Right lobe of liver (tissue), 6 donors: ENCODE data around the gene CCK. TPM values are rescaled to one million over a fixed set of nuclear protein-coding genes. Genes with fewer than 3 reads are reported as not detected.

Experiments
- ATAC-seq, 4 donors: fragments of 200-7000 bp; cut with Tn5 transposase; one replicate each; pipeline ENCODE4 v1.9.1; 2020; ENCODE audit warnings: mild to moderate bottlenecking in 4 of 4, moderate library complexity in 4 of 4
- DNase-seq, 3 donors: peaks; one replicate each; pipeline ENCODE4 v3.0.0-alpha.2; 2020
- H3K27ac ChIP-seq, 3 donors: fragments of 200-600 bp; one replicate each; pipeline ENCODE4 v1.8.0; 2022
- H3K27me3 ChIP-seq, 2 donors: fragments of 200-600 bp; one replicate each; pipeline ENCODE4 v1.8.0; 2022
- H3K36me3 ChIP-seq, 4 donors: fragments of 200-600 bp; sonication (generic) in 1 of 4; one replicate each; pipeline versions ENCODE4 v1.5.1 to v1.8.0; 2017 to 2022; ENCODE audit warnings: control low read depth in 1 of 4
- H3K4me1 ChIP-seq, 4 donors: fragments of 200-600 bp; sonication (generic) in 1 of 4; one replicate each; pipeline versions ENCODE4 v1.5.1 to v1.8.0; 2017 to 2022; ENCODE audit warnings: control low read depth in 1 of 4
- H3K4me3 ChIP-seq, 3 donors: fragments of 200-600 bp; one replicate each; pipeline ENCODE4 v1.8.0; 2022
- H3K9me3 ChIP-seq, 4 donors: fragments of 200-600 bp; sonication (generic) in 1 of 4; one replicate each; pipeline versions ENCODE4 v1.5.1 to v1.8.0; 2017 to 2022; ENCODE audit warnings: control low read depth in 1 of 4
- CTCF ChIP-seq, 4 donors: fragments of 200-600 bp in 3 of 4; fragments of 450-650 bp in 1 of 4; IDR thresholded peaks; one replicate each; pipeline versions ENCODE4 v1.5.1 to v1.8.0; 2016 to 2022; ENCODE audit warnings: antibody characterized with exemption in 4 of 4, mild to moderate bottlenecking in 2 of 4
- POLR2A ChIP-seq: fragments of 450-650 bp; IDR thresholded peaks from one replicate; pipeline ENCODE4 v1.6.1; 2017; ENCODE audit warnings: antibody characterized with exemption, mild to moderate bottlenecking
- WGBS: methylation state at CpG from one replicate; pipeline ENCODE4 v1.1.6; 2018; ENCODE audit warnings: low coverage, low lambda C conversion rate; ENCODE audit not compliant: insufficient coverage; ENCODE audit errors: missing lambda C conversion rate; 5-methylcytosine and 5-hydroxymethylcytosine counted together
- intact Hi-C, 2 donors: fragments of 100-400 bp; cut with DNase I; formaldehyde crosslinking; loops; one replicate each; pipeline versions ENCODE4 v1.11.2 to v1.14.1; 2022
- total RNA-seq, 6 experiments: library from RNA; depleted of rRNA in 2 of 6; stranded (reverse); fragments of >200 nt in 2 of 6; fragmentation: NEBNext Ultra II Directional in 3 of 6; extraction: Animal tissue kit (Norgen Biotek cat#: 25700) in 3 of 6; gene quantifications; one replicate each; pipeline versions ENCODE4 v1.1.0 to v1.2.4, GENCODE V29; 2016 to 2023
- donor health status: DM: no; HTN: yes; CAD: no.
- donor health status: DM: no; HTN: no; CAD: no.
- donor health status: DM: no; HTN: no; CAD: no.
- donor health status: DM: no; HTN: yes; CAD: no.
- donor health status: DM: no; HTN: yes; CAD: no.

Gene CCK
- total RNA-seq, 6 experiments from 2014 or later = not detected

GRCh38 chr3:42262525-42262924 lies 3.5 kb downstream of the CCK start:
- Histone ChIP-seq H3K4me1 (no peaks in the 10 kb centered on the region), H3K4me3 (no peak overlapping the region), H3K27ac (no peak overlapping the region), H3K27me3 (peaks cover 12 to 15% of the 10 kb centered on the region in 2 donors), H3K9me3 (no peaks in the 10 kb centered on the region), H3K36me3 (no peaks in the 10 kb centered on the region)
- DNase-seq (no peak), ATAC-seq (no peak)
- TF ChIP-seq CTCF (IDR thresholded peaks at IDR 0.05) (no peak), POLR2A (no peak)
- WGBS = 17% methylated on average over 1 of the region's 2 CpGs
- intact Hi-C loops = loop anchor here in 1 of 2 donors (10.0 kb wide), 1 partner anchor 172 kb away; no protein-coding TSS in a partner anchor

GRCh38 chr3:42257007-42257406 lies 9.0 kb downstream of the CCK start:
- TF ChIP-seq POLR2A (no peak), CTCF (IDR thresholded peaks at IDR 0.05) (no peak)
- intact Hi-C loops = no loop called here

GRCh38 chr3:42256135-42256819 lies 9.7 kb downstream of the CCK start:
- WGBS = 88% methylated on average over 1 of the region's 1 CpG
- intact Hi-C loops = no loop called here

More at GRCh38 chr3:42257007-42257406, 9.0 kb downstream of the CCK start:
- 58% methylated on average over 2 of the region's 7 CpGs for WGBS
- DNase-seq (no peak), ATAC-seq (no peak)
- no peak overlapping the region for H3K27ac ChIP-seq
- H3K4me3 ChIP-seq = no peak overlapping the region
- no peaks in the 10 kb centered on the region for H3K9me3 ChIP-seq
- no peaks in the 10 kb centered on the region for H3K27me3 ChIP-seq
- H3K4me1 ChIP-seq = no peaks in the 10 kb centered on the region
- no peaks in the 10 kb centered on the region for H3K36me3 ChIP-seq

GRCh38 chr3:42254566-42254965 lies 11.4 kb downstream of the CCK start:
- Histone ChIP-seq H3K9me3 (no peaks in the 10 kb centered on the region), H3K36me3 (no peaks in the 10 kb centered on the region), H3K4me3 (no peak overlapping the region), H3K27ac (no peak overlapping the region), H3K27me3 (no peaks in the 10 kb centered on the region), H3K4me1 (no peaks in the 10 kb centered on the region)
- DNase-seq (no peak), ATAC-seq (no peak)
- intact Hi-C loops = no loop called here
- WGBS = 78% methylated on average over 3 of the region's 3 CpGs
- TF ChIP-seq CTCF (IDR thresholded peaks at IDR 0.05) = no peak
- TF ChIP-seq POLR2A = no peak

More at GRCh38 chr3:42256135-42256819, 9.7 kb downstream of the CCK start:
- H3K27ac ChIP-seq = no peak overlapping the region
- no peaks in the 10 kb centered on the region for H3K36me3 ChIP-seq
- no peak for TF ChIP-seq POLR2A
- TF ChIP-seq CTCF (IDR thresholded peaks at IDR 0.05) = no peak
- H3K4me1 ChIP-seq = no peaks in the 10 kb centered on the region
- ATAC-seq (no peak), DNase-seq (no peak)
- H3K4me3 ChIP-seq = no peak overlapping the region
- no peaks in the 10 kb centered on the region for H3K9me3 ChIP-seq
- H3K27me3 ChIP-seq = no peaks in the 10 kb centered on the region
